Central memory CD4-positive, alpha-beta T cell (primary cell): ENCODE measurements around the gene DCC.

Experiments used
- DNase-seq: peaks from one replicate; pipeline ENCODE4 v3.0.0; 2022

DCC gene

GRCh38 chr18:53268455-53268854, 928.5 kb downstream of the DCC start:
- no peak for DNase-seq

- no peak for DNase-seq
Measured at GRCh38 chr18:53281406-53281805, 941.4 kb downstream of the DCC start.

- DNase-seq, result no peak
Measured at GRCh38 chr18:53283708-53284107, 943.7 kb downstream of the DCC start.

GRCh38 chr18:53305461-53305860, 965.5 kb downstream of the DCC start:
- DNase-seq, result no peak

GRCh38 chr18:53319628-53320027, 979.6 kb downstream of the DCC start:
- DNase-seq, result no peak

GRCh38 chr18:53322163-53322562, 982.2 kb downstream of the DCC start:
- no peak for DNase-seq

- no peak for DNase-seq
Measured at GRCh38 chr18:53324353-53324752, 984.4 kb downstream of the DCC start.

- no peak for DNase-seq
Measured at GRCh38 chr18:53360501-53361443, 1020.8 kb downstream of the DCC start.

- DNase-seq, result no peak
Measured at GRCh38 chr18:53375621-53376020, 1035.6 kb downstream of the DCC start.

GRCh38 chr18:53380063-53380639, 1040.2 kb downstream of the DCC start:
- no peak for DNase-seq

GRCh38 chr18:53382870-53383269, 1042.9 kb downstream of the DCC start:
- no peak for DNase-seq

- DNase-seq, result no peak
Measured at GRCh38 chr18:53385889-53386288, 1045.9 kb downstream of the DCC start.

GRCh38 chr18:53387581-53387980, 1047.6 kb downstream of the DCC start:
- DNase-seq, result no peak

- no peak for DNase-seq
Measured at GRCh38 chr18:53402670-53403069, 1062.7 kb downstream of the DCC start.

GRCh38 chr18:53408271-53408670, 1068.3 kb downstream of the DCC start:
- DNase-seq, result no peak

GRCh38 chr18:53411511-53411910, 1071.5 kb downstream of the DCC start:
- no peak for DNase-seq

- no peak for DNase-seq
Measured at GRCh38 chr18:53417003-53417402, 1077.0 kb downstream of the DCC start.

GRCh38 chr18:53421869-53422268, 1081.9 kb downstream of the DCC start:
- no peak for DNase-seq

GRCh38 chr18:53422896-53423295, 1082.9 kb downstream of the DCC start:
- DNase-seq, result no peak

- DNase-seq, result no peak
Measured at GRCh38 chr18:53426666-53427184, 1086.7 kb downstream of the DCC start.

- no peak for DNase-seq
Measured at GRCh38 chr18:53441761-53442414, 1101.9 kb downstream of the DCC start.

- no peak for DNase-seq
Measured at GRCh38 chr18:53442415-53442783, 1102.4 kb downstream of the DCC start.

GRCh38 chr18:53443336-53443735, 1103.3 kb downstream of the DCC start:
- no peak for DNase-seq

- DNase-seq, result no peak
Measured at GRCh38 chr18:53443831-53444230, 1103.8 kb downstream of the DCC start.
